T-helper 22 cell (primary cell): Measurements from ENCODE around the gene ENDOG.
A peak's percentile ranks its signal among the peaks of the same experiment; 100 is the strongest.
"Not testable (repeated sequence)": the region's sequence is repeated elsewhere in the genome, so short reads cannot be mapped to it uniquely, and the experiment has no call there.

Experiments used
- DNase-seq: peaks from one replicate; pipeline ENCODE4 v3.0.0-alpha.2; 2020; ENCODE audit warnings: low read depth

Gene ENDOG

DNA sequence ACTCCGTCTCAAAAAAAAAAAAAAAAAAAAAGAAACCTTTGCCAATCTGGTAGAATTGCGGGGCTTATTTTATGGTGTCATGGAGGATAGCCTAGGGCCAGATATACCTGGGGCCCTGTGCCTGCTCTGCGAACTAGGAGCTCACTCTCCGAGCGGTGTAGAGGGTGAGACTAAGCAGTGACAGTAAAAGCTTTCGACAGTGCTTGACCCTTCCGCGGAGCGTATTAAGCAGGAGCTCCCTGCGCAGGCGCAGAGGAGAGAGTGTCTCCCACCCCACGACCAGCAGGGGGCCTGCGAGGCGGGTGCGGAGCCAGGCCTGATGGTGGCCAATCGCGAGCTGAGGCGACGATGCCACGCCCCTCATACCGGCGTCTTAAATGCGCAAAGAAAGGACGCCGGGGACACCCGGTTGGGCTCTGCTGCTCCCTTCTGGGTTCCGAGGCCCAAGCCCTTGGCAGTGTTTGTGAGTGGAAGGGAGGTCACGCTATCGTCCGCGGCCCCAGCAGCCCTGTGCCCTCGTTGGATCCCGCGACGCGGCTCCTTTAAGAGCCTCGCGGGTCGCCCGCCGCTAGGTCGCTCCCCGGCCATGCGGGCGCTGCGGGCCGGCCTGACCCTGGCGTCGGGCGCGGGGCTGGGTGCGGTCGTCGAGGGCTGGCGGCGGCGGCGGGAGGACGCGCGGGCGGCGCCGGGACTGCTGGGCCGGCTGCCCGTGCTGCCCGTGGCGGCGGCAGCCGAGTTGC, at the start of gene ENDOG:
Gene ENDOG, plus strand, starts transcription at position 402 of the 740 bp plus-strand sequence. Its CDS starts 185 bp downstream, at position 587.
- DNase-seq = peak; percentile 93

DNA sequence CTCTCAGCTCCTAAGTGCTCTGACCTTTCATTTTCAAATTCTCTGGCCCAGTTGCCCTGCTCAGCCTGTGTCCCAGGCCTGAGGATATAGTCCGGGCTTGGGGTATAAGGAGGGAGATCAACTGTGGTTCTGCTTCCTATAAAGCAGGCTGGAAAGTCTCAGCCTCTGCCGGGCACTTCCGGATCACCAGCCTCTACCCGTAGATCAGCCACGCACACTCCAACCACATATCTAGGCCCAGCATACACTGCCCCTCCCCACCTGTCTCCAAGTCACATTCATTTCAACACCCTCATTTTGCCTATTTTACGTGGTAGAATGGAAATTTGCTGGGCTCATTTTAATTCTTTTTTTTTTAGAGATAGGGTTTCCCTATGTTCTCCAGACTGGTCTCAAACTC, 49.7 kb upstream of the ENDOG start:
- DNase-seq = no peak

- no peak for DNase-seq
Observed at GRCh38 chr9:128770286-128771030, 47.8 kb upstream of the ENDOG start.

- DNase-seq = no peak
Observed at GRCh38 chr9:128771094-128771721, 47.1 kb upstream of the ENDOG start.

DNA sequence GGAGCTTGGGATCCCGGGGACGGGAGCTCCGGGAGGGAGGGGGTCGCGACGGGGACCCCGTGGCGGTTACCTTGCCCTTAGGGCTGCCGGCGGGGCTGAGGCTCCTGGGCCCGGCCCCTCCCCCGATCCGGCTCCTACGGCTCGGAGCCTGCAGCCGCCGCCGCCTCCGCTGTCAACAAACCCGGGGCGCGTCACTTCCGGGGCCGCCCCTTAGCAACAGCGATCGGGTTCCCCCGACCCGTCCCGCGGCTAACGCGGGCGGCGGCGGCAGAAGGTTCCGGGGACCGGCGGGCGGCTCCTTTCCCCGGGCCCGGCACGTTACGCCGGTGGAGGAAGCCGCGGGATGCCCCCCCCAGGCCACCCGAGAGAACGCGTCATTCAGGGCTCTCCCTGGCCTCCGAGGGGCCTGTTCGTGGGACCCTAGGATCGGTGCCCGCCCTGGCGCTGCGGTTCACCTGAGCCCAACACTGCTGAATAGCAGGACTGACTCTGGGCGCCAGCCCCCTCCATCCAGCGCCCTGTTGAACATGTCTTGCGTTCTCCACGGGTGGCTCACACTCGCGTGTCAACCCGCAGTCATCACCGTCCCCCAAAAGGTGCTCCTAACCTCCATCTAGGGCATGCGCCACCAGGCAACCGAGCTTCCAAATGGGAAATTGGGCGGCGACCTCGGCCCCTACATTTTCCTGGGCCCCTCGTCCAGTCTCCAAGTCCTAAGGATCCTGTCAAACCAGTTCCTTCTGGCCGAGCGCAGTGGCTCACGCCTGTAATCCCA, 46.4 kb upstream of the ENDOG start, which contains the start of gene ZER1:
Gene ZER1, minus strand, starts transcription at position 183 of the 775 bp plus-strand sequence. CDS start 16,362 bp downstream, outside the sequence.
- peak; percentile 88 for DNase-seq

GRCh38 chr9:128773049-128773448, 45.3 kb upstream of the ENDOG start:
- no peak for DNase-seq

DNA sequence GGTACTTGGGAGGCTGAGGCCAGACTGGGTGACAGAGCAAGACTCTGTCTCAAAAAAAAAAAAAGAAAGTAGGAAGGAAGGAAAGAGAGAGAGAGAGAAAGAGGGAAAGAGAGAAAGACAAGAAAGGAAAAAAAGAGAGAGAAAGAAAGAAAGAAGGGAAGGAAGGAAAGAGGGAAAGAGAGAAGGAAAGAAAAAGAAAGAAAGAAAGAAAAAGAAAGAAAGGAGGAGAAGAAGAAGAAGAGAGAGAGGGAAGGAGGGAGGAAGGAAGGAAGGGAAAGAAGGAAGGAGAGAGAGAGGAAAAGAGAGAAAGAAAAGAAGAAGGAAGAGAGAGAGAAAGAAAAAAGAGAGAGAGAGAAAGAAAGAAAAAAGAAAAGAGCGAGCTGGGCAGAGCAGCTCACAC, 43.5 kb upstream of the ENDOG start:
- no peak for DNase-seq

DNA sequence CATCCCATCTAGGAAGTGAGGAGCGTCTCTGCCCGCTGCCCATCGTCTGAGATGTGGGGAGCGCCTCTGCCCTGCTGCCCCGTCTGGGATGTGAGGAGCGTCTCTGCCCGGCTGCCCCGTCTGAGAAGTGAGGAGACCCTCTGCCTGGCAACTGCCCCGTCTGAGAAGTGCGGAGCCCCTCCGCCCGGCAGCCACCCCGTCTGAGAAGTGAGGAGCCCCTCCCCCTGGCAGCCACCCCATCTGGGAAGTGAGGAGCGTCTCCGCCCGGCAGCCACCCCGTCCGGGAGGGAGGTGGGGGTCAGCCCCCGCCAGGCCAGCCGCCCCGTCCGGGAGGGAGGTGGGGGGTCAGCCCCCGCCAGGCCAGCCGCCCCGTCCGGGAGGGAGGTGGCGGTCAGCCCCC, 38.2 kb upstream of the ENDOG start:
- not testable (repeated sequence) for DNase-seq

GRCh38 chr9:128781187-128782070, 36.9 kb upstream of the ENDOG start:
- no peak for DNase-seq

GRCh38 chr9:128782669-128783068, 35.6 kb upstream of the ENDOG start:
- no peak for DNase-seq

GRCh38 chr9:128785427-128785826, 32.9 kb upstream of the ENDOG start:
- DNase-seq = no peak

GRCh38 chr9:128786681-128787601, 31.4 kb upstream of the ENDOG start, which contains the start of gene TBC1D13:
TSS of gene TBC1D13 (plus strand) at chr9:128787253. CDS start at chr9:128787354, 101 bp downstream.
- peak; percentile 86 for DNase-seq

- no peak for DNase-seq
Observed at GRCh38 chr9:128787659-128788058, 30.6 kb upstream of the ENDOG start.

DNA sequence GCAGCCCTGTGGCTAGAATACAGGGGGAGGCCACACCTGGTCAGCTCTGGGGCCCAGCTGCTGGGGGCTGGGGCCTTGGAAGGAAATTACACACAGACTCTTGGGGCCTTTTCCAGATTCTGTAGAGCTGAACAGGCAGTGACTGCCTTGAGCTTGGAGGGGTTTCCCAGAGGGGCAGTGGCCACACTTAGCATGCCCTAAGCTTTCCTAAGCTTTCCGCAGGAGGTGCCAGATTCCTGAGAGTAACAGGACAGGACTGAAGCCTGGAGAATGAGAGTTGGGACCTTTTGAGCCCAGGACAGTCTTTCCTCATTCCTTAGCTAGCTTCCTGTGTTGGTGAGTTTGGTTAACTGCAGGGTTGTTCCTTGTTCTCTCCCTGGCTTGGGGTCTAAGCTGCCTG, 29.9 kb upstream of the ENDOG start:
- no peak for DNase-seq

GRCh38 chr9:128790536-128790935, 27.8 kb upstream of the ENDOG start:
- no peak for DNase-seq

DNA sequence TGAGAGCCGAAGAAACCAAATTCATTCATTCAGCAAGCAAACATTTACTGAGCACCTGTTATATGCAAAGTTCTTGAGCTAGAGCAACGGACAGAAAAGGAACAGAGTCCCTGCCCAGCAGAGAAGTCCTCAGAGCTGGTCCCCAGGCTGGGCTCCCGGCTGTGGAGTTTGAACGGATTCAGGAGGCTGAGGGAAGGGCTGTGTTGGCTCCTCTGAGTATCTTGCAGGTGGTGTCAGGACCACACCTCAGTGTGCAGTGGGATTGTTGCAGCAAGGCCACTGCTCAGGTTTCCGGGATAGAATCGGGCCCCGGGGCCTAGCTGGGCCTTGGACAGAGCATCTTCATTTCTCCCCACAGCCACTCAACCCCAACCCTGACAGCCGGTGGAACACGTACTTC, 26.2 kb upstream of the ENDOG start:
- no peak for DNase-seq

DNA sequence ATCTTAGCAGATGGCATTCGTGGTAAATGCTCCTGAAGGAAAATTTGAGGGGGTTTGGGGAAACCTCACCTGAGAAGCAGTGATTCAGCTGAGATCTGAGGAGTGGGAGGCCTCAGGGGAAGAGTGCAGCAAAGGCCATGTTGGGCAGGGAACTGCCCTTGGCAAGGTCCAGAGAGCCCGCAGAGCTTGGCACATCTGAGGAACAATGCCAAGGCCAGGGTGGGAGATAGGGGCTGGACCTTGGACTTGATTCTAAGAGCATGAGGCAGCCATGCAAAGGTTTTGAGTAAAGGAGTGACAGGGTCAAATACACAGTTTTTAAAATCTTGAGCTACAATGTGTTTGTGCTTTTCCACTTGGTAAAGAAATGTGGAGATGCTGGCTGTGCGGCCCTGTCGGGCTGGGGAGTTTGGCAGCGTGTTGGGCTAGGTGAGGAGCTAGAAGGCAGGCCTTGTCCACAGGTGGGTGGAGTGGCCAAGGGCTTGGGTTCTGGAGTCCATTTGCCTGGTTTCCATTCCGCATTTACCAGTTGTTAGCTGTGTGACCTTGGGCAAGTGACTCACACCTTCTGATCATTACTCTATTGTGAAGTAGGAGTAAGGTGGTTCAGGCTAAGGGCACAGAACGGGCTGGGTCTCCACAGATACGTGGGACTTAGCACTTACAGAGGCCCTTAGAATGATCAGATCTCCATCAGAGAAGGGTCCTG, 25.2 kb upstream of the ENDOG start:
- DNase-seq = no peak

DNA sequence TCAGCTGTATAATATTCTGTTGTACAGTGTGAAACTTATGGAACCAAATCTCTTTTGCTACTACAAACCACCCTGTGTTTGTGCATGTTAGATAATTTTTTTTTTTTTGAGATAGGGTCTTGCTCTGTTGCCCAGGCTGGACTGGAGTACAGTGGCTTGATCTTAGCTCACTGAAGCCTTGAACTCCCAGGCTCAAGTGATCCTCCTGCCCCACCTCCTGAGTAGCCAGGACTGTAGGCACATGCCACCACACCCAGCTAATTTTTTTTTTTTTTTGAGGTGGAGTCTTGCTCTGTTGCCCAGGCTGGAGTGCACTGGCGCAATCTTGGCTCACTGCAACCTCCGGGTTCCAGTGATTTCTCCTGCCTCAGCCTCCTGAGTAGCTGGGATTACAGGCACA, 23.3 kb upstream of the ENDOG start:
- not testable (repeated sequence) for DNase-seq

DNA sequence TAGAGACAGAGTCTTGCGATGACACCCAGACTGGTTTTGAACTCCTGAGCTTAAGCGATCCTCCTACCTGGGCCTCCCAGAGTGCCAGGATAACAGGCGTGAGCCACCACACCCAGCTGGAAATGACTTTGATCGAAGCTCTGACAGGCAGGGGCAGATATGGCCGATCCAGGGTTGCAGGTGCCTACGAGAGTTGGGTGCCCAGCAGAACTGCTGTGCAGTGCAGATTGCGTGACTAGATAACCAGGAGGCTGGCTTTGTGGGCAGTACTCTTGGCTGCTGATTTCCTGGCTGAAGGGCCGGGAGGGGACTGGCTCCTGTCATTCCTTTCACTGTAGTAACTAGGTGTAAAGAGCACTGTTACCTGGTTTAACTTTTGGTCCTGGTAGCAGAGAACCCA, 19.4 kb upstream of the ENDOG start:
- no peak for DNase-seq
